Erythroblast (primary cell): ENCODE data around the gene ASB1.

ENCODE experiments used
- DNase-seq, 2 experiments: peaks; one replicate each; lab custom pipeline; 2025; lab: John Stamatoyannopoulos, UW
- GATA1 ChIP-seq: IDR thresholded peaks from 2 replicates; pipeline ENCODE4 v1.6.1; 2011; ENCODE audit warnings: low read depth, mild to moderate bottlenecking, control low read depth, low read length, moderate library complexity
- POLR2A ChIP-seq: IDR thresholded peaks from 2 replicates; pipeline ENCODE4 v1.6.1; 2011; ENCODE audit warnings: mild to moderate bottlenecking, low read length

Gene ASB1

DNA sequence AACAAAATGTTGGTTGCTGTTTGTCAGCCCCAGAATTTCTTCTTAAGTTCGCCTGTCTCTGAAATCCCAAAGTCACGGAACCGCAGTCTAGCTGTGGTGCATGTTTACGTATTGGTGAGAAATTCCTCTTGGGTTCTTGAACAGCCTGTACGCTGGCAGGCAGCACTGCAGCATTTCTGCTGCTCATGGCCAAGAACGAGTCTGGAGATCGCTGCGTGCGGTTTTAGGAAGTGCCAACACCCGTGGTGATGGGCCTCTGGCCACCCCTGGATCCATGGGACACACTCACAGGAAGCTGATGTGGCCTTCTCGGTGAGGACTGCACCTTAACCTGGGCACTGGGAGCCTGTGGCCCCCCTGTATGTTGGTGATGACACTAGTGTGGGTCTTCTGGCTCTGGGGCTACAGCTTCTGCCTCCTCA lies 23.7 kb downstream of the ASB1 start:
- TF ChIP-seq GATA1 (no peak), POLR2A (no peak)
- DNase-seq, result no peak

- no peak for DNase-seq
- no peak for TF ChIP-seq GATA1
- no peak for TF ChIP-seq POLR2A
Measured at GRCh38 chr2:238453842-238454241, 27.1 kb downstream of the ASB1 start.

GRCh38 chr2:238456449-238456848 lies 29.7 kb downstream of the ASB1 start:
- DNase-seq, result no peak
- TF ChIP-seq POLR2A (no peak), GATA1 (no peak)

GRCh38 chr2:238456970-238457926 lies 30.5 kb downstream of the ASB1 start:
- TF ChIP-seq POLR2A (no peak), GATA1 (no peak)
- no peak for DNase-seq

- TF ChIP-seq POLR2A (no peak), GATA1 (no peak)
- DNase-seq, result no peak
Measured at GRCh38 chr2:238457927-238458324, 31.2 kb downstream of the ASB1 start.

GRCh38 chr2:238458651-238459050 lies 31.9 kb downstream of the ASB1 start:
- DNase-seq, result no peak

GRCh38 chr2:238459081-238459629 lies 32.4 kb downstream of the ASB1 start:
- TF ChIP-seq GATA1 (no peak), POLR2A (no peak)
- DNase-seq, result no peak

More at GRCh38 chr2:238458651-238459050, 31.9 kb downstream of the ASB1 start:
- TF ChIP-seq GATA1 (no peak), POLR2A (no peak)

DNA sequence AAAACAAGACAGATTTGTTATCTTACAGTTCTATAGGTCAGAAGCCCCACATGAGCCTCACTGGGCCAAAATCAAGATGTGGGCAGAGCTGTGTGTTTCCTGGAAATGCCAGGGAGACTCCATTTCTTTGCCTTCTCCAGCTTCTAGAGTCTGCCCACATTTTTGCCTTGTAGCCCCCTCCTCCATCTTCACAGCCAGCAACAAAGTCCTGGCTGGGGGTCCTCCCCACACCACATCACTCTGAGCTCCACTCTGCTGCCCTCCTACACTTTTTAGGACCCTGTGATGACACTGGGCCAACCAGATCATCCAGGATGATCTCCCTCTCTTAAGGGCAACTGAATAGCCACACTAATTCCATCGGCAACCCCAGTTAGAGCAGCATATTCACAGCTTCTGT lies 34.3 kb downstream of the ASB1 start:
- no peak for TF ChIP-seq GATA1
- TF ChIP-seq POLR2A, result no peak
- DNase-seq, result no peak

GRCh38 chr2:238461491-238461890 lies 34.8 kb downstream of the ASB1 start:
- no peak for DNase-seq
- TF ChIP-seq POLR2A (no peak), GATA1 (no peak)

DNA sequence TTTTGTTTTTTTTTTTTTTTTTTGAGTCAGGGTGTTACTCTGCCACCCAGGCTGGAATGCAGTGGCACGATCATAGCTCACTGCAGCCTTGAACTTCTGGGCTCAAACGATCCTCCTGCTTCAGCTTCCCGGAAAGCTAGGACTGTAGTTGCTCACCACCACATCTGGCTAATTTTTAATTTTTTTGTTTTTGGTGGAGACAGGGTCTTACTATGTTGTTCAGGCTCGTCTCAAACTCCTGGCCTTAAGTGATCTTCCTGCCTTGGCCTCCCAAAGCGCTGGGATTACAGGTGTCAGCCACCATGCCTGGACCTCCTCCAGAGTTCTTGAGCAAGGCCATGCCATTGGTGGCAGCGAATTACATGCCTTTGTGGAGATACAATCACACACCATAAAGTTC lies 35.2 kb downstream of the ASB1 start:
- TF ChIP-seq GATA1 (no peak), POLR2A (no peak)
- no peak for DNase-seq

DNA sequence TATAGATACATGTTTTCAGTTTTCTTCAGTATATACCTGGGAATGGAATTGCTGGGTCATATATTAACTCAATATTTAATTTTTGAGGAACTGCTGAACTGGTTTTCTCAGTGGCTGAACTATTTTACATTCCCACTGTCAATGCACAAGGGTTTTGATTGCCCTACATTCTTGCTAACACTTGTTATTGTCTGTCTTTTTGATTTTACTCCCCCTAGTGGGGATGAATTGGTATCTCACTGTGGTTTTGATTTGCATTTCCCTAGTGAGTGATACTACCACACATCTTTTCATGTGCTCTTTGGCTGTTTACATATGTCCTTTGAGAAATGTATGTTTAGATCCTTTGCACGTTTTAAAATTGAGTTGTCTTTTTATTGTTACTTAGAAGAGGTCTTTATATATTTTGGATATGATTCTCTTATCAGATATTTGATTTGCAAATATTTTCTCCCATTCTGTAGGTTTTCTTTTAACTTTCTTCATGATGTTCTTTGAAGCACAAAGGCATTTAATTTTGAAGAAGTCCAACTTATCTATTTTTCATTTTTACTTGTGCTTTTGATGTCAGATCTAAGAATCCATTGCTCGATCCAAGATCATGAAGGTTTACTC lies 36.2 kb downstream of the ASB1 start:
- DNase-seq, result peak; percentile 63 to 76
- TF ChIP-seq POLR2A (no peak), GATA1 (no peak)

GRCh38 chr2:238464389-238464788 lies 37.7 kb downstream of the ASB1 start:
- no peak for DNase-seq
- TF ChIP-seq GATA1 (no peak), POLR2A (no peak)

- no peak for DNase-seq
- no peak for TF ChIP-seq GATA1
- TF ChIP-seq POLR2A, result no peak
Measured at GRCh38 chr2:238465487-238466242, 38.9 kb downstream of the ASB1 start.
